OCI-LY1 (cell line): ENCODE measurements around the gene ULK4.

Source experiments
- H2AFZ ChIP-seq: fragments of 200-600 bp; sonication (generic), shearing (Covaris generic); 2 replicates; pipeline ENCODE4 v1.6.0; 2014; ENCODE audit warnings: antibody characterized with exemption, mild to moderate bottlenecking, low read length
- H3F3A ChIP-seq: fragments of 200-600 bp; sonication (generic), shearing (Covaris generic); 2 replicates; pipeline ENCODE4 v1.6.0; 2014; ENCODE audit warnings: mild to moderate bottlenecking, antibody characterized with exemption, low read length, moderate library complexity; ENCODE audit not compliant: insufficient read depth
- H3K27ac ChIP-seq: fragments of 200-600 bp; sonication (generic); 2 replicates; pipeline ENCODE4 v1.5.1; 2014; ENCODE audit warnings: low read length, mixed run types, mild to moderate bottlenecking, low read depth; ENCODE audit not compliant: poor library complexity, severe bottlenecking
- H3K27me3 ChIP-seq: fragments of 200-600 bp; sonication (generic); 2 replicates; pipeline ENCODE4 v1.6.0; 2014; ENCODE audit warnings: antibody characterized with exemption, mild to moderate bottlenecking, low read length, moderate library complexity; ENCODE audit not compliant: insufficient read depth
- H3K36me3 ChIP-seq: fragments of 200-600 bp; sonication (generic); 2 replicates; pipeline ENCODE4 v1.6.1; 2014; ENCODE audit warnings: mild to moderate bottlenecking, antibody characterized with exemption, low read length, moderate library complexity, mixed read lengths; ENCODE audit not compliant: insufficient read depth
- H3K4me1 ChIP-seq: fragments of 200-600 bp; sonication (generic); 2 replicates; pipeline ENCODE4 v1.5.1; 2014; ENCODE audit warnings: mild to moderate bottlenecking, low read length, moderate library complexity; ENCODE audit not compliant: insufficient read depth, severe bottlenecking
- H3K4me2 ChIP-seq: fragments of 200-600 bp; sonication (generic), shearing (Covaris generic); 2 replicates; pipeline ENCODE4 v1.6.1; 2014; ENCODE audit warnings: low read length
- H3K4me3 ChIP-seq: fragments of 200-600 bp; sonication (generic); 2 replicates; pipeline ENCODE4 v1.5.1; 2014; ENCODE audit warnings: low read length, low read depth, mild to moderate bottlenecking, mixed read lengths; ENCODE audit not compliant: poor library complexity, severe bottlenecking
- H3K79me2 ChIP-seq: fragments of 200-600 bp; shearing (Covaris generic); 2 replicates; pipeline ENCODE4 v1.6.1; 2016; ENCODE audit warnings: mixed run types, low read length, mixed read lengths; ENCODE audit not compliant: insufficient read depth
- H3K9ac ChIP-seq: fragments of 200-600 bp; sonication (generic), shearing (Covaris generic); 2 replicates; pipeline ENCODE4 v1.6.1; 2014; ENCODE audit warnings: mild to moderate bottlenecking, low read length, mixed read lengths
- H3K9me2 ChIP-seq: fragments of 200-600 bp; sonication (generic), shearing (Covaris generic); 2 replicates; pipeline ENCODE4 v1.6.1; 2014; ENCODE audit warnings: low read depth, mild to moderate bottlenecking, low read length, mixed read lengths
- H3K9me3 ChIP-seq: fragments of 200-600 bp; shearing (Covaris generic); 2 replicates; pipeline ENCODE4 v1.6.1; 2014; ENCODE audit warnings: low read length, mixed read lengths
- H4K20me1 ChIP-seq: fragments of 200-600 bp; sonication (generic), shearing (Covaris generic); 2 replicates; pipeline ENCODE4 v1.6.0; 2016; ENCODE audit warnings: mild to moderate bottlenecking, low read length; ENCODE audit not compliant: insufficient read depth
- EZH2 ChIP-seq: fragments of 200-600 bp; sonication (generic), shearing (Covaris generic); IDR thresholded peaks from 2 replicates; pipeline ENCODE4 v1.8.0; 2017; ENCODE audit warnings: borderline replicate concordance, mixed run types, mild to moderate bottlenecking, antibody characterized with exemption, low read length, moderate library complexity, mixed read lengths
- TF ChIP-seq, protein P1 (sequence below): fragments of 200-600 bp; sonication (generic), shearing (Covaris generic); IDR thresholded peaks from 2 replicates; pipeline ENCODE4 v1.5.1; 2017; ENCODE audit warnings: mild to moderate bottlenecking, antibody characterized with exemption, low read length, moderate library complexity, mixed read lengths

ULK4 gene

DNA sequence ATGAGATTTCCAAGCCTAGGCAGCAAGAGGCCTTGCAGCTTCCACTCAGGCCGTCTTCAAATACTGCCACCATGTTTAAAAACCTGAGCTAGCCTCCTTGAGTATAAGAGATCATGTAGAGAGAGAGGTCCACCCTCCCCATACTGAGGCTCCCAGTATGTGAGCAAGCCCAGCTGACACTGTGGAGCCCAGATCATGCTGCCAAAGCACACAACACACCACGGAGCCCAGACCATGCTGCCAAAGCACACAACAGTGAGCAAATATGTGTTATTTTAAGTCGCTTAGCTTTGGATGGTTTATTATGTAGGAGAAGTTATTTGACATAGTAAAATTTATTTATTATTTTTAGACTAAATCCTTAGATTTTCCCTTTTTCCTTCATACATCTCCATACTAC, 428.9 kb downstream of the ULK4 start:
- Histone ChIP-seq H3K9me2 (no peaks in the 10 kb centered on the region), H3K27ac (no peak overlapping the region), H3K4me1 (no peaks in the 10 kb centered on the region), H3K4me2 (no peak overlapping the region), H3K27me3 (no peaks in the 10 kb centered on the region), H3F3A (no peaks in the 10 kb centered on the region), H3K9ac (no peak overlapping the region), H4K20me1 (no peaks in the 10 kb centered on the region), H2AFZ (no peak overlapping the region), H3K4me3 (no peak overlapping the region), H3K79me2 (no peaks in the 10 kb centered on the region), H3K9me3 (no peaks in the 10 kb centered on the region), H3K36me3 (no peaks in the 10 kb centered on the region)
- TF ChIP-seq, protein P1, sequence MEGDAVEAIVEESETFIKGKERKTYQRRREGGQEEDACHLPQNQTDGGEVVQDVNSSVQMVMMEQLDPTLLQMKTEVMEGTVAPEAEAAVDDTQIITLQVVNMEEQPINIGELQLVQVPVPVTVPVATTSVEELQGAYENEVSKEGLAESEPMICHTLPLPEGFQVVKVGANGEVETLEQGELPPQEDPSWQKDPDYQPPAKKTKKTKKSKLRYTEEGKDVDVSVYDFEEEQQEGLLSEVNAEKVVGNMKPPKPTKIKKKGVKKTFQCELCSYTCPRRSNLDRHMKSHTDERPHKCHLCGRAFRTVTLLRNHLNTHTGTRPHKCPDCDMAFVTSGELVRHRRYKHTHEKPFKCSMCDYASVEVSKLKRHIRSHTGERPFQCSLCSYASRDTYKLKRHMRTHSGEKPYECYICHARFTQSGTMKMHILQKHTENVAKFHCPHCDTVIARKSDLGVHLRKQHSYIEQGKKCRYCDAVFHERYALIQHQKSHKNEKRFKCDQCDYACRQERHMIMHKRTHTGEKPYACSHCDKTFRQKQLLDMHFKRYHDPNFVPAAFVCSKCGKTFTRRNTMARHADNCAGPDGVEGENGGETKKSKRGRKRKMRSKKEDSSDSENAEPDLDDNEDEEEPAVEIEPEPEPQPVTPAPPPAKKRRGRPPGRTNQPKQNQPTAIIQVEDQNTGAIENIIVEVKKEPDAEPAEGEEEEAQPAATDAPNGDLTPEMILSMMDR: no peak
- no peak for TF ChIP-seq EZH2

DNA sequence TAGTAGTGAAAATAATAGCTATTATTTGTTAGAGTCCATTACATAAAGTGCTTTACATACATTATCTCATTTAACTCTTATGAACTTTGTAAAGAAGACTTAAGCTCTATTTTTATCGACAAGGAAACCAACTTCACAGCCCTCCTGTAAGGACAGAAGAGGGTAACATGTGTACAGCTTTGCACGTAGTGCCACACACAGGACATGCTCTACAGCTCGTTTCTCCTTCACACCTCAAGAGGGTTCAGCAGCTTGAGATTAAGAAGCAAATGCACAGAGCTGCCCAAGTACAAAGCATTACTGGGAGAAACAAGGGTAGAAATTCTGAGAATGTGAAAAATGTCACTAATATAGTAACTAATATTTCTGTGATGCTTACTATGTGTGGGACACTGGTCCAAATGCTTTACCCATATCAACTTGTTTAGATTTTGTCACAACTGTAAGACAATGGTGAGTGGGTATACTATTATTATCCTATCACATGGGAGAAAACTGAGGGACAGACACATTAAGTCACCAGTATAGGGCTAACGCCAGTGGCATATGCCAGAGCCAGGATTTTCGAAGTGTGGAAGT, 434.8 kb downstream of the ULK4 start:
- no peaks in the 10 kb centered on the region for H3K27me3 ChIP-seq
- no peaks in the 10 kb centered on the region for H3K4me1 ChIP-seq
- H2AFZ ChIP-seq: no peak overlapping the region
- no peak overlapping the region for H3K9ac ChIP-seq
- no peaks in the 10 kb centered on the region for H3K36me3 ChIP-seq
- no peak for TF ChIP-seq EZH2
- TF ChIP-seq, protein P1: no peak
- H3K9me3 ChIP-seq: no peaks in the 10 kb centered on the region
- no peaks in the 10 kb centered on the region for H3K79me2 ChIP-seq
- H4K20me1 ChIP-seq: no peaks in the 10 kb centered on the region
- no peak overlapping the region for H3K4me2 ChIP-seq
- H3K27ac ChIP-seq: no peak overlapping the region
- H3K9me2 ChIP-seq: no peaks in the 10 kb centered on the region
- no peaks in the 10 kb centered on the region for H3F3A ChIP-seq
- no peak overlapping the region for H3K4me3 ChIP-seq

DNA sequence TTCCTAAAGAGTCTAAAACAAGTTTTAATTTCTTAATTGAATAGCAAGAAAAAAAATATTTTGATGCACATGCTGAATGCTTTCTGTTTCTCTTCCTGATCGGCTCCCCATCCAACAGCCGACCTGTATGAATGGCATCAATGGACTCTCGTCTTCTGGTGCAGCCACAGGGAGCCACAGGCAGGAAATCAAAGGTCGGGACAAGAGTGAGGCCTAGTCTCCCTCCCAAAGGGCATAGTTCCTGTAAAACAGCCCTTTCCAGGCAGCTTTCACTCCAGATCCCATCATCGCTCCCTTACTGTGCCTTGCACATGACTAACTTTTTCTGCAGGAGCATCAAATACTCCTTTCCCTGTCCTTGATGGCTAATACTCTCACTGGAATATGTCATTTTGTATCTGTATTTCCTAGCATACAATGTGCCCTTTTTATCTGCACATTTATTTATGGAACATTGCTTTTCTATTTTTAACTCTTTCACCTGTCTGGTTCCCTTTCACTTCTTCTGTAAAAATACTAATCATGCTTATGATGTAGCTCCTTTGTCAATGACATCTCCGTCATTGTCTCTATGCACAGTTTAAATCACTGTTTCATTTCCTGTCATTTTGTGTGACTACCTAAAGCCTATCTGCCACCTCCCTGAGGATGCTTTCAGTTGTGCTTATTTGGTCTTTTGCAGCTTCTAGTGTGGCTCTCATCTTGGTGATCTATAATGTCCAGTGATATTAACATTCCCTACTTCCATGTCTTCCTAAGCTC, 436.4 kb downstream of the ULK4 start:
- no peaks in the 10 kb centered on the region for H3K27me3 ChIP-seq
- H3K4me1 ChIP-seq: no peaks in the 10 kb centered on the region
- H3K9me3 ChIP-seq: no peaks in the 10 kb centered on the region
- H3K4me3 ChIP-seq: no peak overlapping the region
- no peaks in the 10 kb centered on the region for H3K79me2 ChIP-seq
- H3K36me3 ChIP-seq: no peaks in the 10 kb centered on the region
- H3F3A ChIP-seq: no peaks in the 10 kb centered on the region
- no peak overlapping the region for H3K4me2 ChIP-seq
- no peak overlapping the region for H2AFZ ChIP-seq
- no peaks in the 10 kb centered on the region for H3K9me2 ChIP-seq
- no peak overlapping the region for H3K9ac ChIP-seq
- H3K27ac ChIP-seq: no peak overlapping the region
- H4K20me1 ChIP-seq: no peaks in the 10 kb centered on the region
- no peak for TF ChIP-seq EZH2
- TF ChIP-seq, protein P1: no peak
